Measurements from ENCODE around the gene SPTLC2. TPM values are rescaled to one million over a fixed set of nuclear protein-coding genes. Genes with fewer than 3 reads are reported as not detected.

SPTLC2 gene
- total RNA-seq, 1 donor from 2014 or later = 63.6 TPM

DNA sequence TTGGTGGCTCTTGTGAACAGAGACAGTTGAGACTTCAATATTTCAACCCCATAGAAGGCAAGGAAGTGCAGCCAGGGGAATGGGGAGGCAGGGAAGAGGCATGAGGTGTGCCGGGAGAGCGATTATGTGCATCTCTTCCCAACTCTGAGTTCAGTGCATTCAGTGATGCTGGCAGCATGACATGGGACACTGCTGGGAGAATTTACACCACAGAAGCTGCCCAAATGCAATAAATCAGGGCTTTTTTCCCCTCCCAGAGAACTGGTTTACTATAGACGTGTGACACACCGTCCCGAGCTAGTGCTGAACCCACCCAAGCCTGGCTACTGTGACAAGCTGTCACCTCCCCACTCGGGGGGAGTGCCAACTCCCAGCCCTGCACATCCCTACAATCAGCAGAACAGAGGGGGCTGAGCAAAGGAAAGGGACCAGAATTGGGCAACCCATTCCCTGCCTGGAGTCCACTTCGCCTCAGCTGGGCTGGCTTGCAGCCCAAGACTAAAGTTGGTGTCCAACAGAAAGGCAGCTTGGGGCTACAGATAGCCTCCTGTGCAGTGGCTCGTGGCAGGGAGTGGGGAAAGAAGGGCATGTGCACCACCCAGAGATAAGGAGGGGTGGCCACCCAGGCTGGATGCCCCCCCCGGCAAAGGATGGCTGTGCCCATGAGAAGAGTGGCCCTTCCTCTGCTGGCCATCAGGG lies 141.8 kb downstream of the SPTLC2 start:
- H3K9me3 Mint-ChIP-seq (ENCODE audit: unreplicated experiment) = no peaks in the 10 kb centered on the region
- peaks cover 2% of the 10 kb centered on the region for H3K27me3 Mint-ChIP-seq (ENCODE audit: unreplicated experiment)
- no peaks in the 10 kb centered on the region for H3K36me3 Mint-ChIP-seq (ENCODE audit: low read depth, unreplicated experiment)
- H3K4me1 Mint-ChIP-seq (ENCODE audit: unreplicated experiment) = peaks cover 3% of the 10 kb centered on the region
- H3K27ac Mint-ChIP-seq (ENCODE audit: unreplicated experiment) = no peak overlapping the region
- H3K4me3 Mint-ChIP-seq (ENCODE audit: unreplicated experiment) = no peak overlapping the region
- DNase-seq (ENCODE audit: low spot score) = no peak
- TF ChIP-seq, protein P1, sequence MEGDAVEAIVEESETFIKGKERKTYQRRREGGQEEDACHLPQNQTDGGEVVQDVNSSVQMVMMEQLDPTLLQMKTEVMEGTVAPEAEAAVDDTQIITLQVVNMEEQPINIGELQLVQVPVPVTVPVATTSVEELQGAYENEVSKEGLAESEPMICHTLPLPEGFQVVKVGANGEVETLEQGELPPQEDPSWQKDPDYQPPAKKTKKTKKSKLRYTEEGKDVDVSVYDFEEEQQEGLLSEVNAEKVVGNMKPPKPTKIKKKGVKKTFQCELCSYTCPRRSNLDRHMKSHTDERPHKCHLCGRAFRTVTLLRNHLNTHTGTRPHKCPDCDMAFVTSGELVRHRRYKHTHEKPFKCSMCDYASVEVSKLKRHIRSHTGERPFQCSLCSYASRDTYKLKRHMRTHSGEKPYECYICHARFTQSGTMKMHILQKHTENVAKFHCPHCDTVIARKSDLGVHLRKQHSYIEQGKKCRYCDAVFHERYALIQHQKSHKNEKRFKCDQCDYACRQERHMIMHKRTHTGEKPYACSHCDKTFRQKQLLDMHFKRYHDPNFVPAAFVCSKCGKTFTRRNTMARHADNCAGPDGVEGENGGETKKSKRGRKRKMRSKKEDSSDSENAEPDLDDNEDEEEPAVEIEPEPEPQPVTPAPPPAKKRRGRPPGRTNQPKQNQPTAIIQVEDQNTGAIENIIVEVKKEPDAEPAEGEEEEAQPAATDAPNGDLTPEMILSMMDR (IDR thresholded peaks at IDR 0.05; ENCODE audit: unreplicated experiment) = no peak

DNA sequence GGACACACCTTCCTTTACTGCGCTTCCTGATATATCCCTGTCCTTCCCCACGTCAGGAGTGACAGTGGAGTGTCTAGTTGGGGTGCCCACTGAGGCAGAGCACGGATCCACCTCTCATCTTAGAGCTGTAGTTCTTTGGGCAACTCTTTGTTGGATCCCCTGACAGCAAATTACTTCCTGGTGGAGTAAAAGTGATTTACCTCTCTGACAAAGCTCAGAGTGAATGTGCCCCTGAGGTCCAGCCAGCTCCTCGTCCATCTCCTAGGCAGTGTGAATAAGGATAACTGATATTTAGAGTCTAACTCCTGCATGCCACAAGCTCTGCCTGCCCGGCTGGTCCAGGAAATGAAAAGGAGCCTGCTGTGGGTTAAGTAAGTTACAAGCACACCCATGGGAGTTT lies 142.5 kb downstream of the SPTLC2 start:
- H3K27ac Mint-ChIP-seq (ENCODE audit: unreplicated experiment) = no peak overlapping the region
- peaks cover 3% of the 10 kb centered on the region for H3K4me1 Mint-ChIP-seq (ENCODE audit: unreplicated experiment)
- no peaks in the 10 kb centered on the region for H3K9me3 Mint-ChIP-seq (ENCODE audit: unreplicated experiment)
- peaks cover 4% of the 10 kb centered on the region for H3K36me3 Mint-ChIP-seq (ENCODE audit: low read depth, unreplicated experiment)
- no peak overlapping the region for H3K4me3 Mint-ChIP-seq (ENCODE audit: unreplicated experiment)
- H3K27me3 Mint-ChIP-seq (ENCODE audit: unreplicated experiment) = peaks cover 2% of the 10 kb centered on the region
- TF ChIP-seq, protein P1 (IDR thresholded peaks at IDR 0.05; ENCODE audit: unreplicated experiment) = no peak
- no peak for DNase-seq (ENCODE audit: low spot score)

DNA sequence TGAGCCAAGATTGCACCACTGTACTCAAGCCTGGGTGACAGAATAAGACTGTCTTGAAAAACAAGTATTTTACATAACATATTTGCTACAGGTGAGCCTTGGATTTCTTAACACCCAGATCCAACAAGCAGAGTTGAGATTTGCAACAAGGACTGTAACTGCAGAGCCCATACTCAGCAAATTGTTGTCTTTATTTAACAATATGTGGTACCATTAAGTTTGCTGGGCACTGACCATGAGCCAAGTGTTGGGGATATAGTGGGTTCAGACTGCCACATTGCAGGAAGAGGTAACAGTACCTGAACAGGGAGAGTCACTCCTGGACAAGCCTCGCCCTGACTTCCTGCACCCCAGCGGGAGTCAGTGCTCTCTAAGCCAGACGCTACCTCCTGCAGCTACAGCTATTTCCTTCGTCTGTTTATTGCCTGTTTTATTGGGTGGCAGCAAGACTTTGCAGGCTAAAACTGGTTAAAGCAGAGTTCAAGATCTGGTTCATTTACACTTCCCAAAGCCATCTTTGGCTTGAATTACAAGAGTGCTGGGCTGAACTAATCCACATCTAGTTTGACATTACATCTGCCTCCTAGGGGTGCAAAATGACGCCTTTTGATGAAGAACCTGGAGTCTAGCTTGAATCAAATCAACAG lies 146.1 kb downstream of the SPTLC2 start:
- no peaks in the 10 kb centered on the region for H3K9me3 Mint-ChIP-seq (ENCODE audit: unreplicated experiment)
- no peak for DNase-seq (ENCODE audit: low spot score)
- H3K36me3 Mint-ChIP-seq (ENCODE audit: low read depth, unreplicated experiment) = peaks cover 21% of the 10 kb centered on the region
- TF ChIP-seq, protein P1 (IDR thresholded peaks at IDR 0.05; ENCODE audit: unreplicated experiment) = no peak
- peaks cover 2% of the 10 kb centered on the region for H3K27me3 Mint-ChIP-seq (ENCODE audit: unreplicated experiment)
- H3K27ac Mint-ChIP-seq (ENCODE audit: unreplicated experiment) = no peak overlapping the region
- peaks cover 3% of the 10 kb centered on the region for H3K4me1 Mint-ChIP-seq (ENCODE audit: unreplicated experiment)
- no peak overlapping the region for H3K4me3 Mint-ChIP-seq (ENCODE audit: unreplicated experiment)

GRCh38 chr14:77469539-77469938 lies 146.9 kb downstream of the SPTLC2 start:
- Mint-ChIP-seq H3K27ac (ENCODE audit: unreplicated experiment) (no peak overlapping the region), H3K9me3 (ENCODE audit: unreplicated experiment) (no peaks in the 10 kb centered on the region), H3K36me3 (ENCODE audit: low read depth, unreplicated experiment) (peaks cover 28% of the 10 kb centered on the region), H3K4me1 (ENCODE audit: unreplicated experiment) (peaks cover 3% of the 10 kb centered on the region), H3K4me3 (ENCODE audit: unreplicated experiment) (no peak overlapping the region), H3K27me3 (ENCODE audit: unreplicated experiment) (peaks cover 2% of the 10 kb centered on the region)
- TF ChIP-seq, protein P1 (IDR thresholded peaks at IDR 0.05; ENCODE audit: unreplicated experiment) = no peak
- no peak for DNase-seq (ENCODE audit: low spot score)

GRCh38 chr14:77469067-77469505 lies 147.4 kb downstream of the SPTLC2 start:
- TF ChIP-seq, protein P1 (IDR thresholded peaks at IDR 0.05; ENCODE audit: unreplicated experiment) = no peak
- peaks cover 3% of the 10 kb centered on the region for H3K4me1 Mint-ChIP-seq (ENCODE audit: unreplicated experiment)
- peaks cover 28% of the 10 kb centered on the region for H3K36me3 Mint-ChIP-seq (ENCODE audit: low read depth, unreplicated experiment)
- H3K4me3 Mint-ChIP-seq (ENCODE audit: unreplicated experiment) = no peak overlapping the region
- H3K9me3 Mint-ChIP-seq (ENCODE audit: unreplicated experiment) = no peaks in the 10 kb centered on the region
- DNase-seq (ENCODE audit: low spot score) = no peak
- peaks cover 2% of the 10 kb centered on the region for H3K27me3 Mint-ChIP-seq (ENCODE audit: unreplicated experiment)
- H3K27ac Mint-ChIP-seq (ENCODE audit: unreplicated experiment) = no peak overlapping the region
